ENCODE data around the gene ADSS2.
"Not testable (repeated sequence)": the region's sequence is repeated elsewhere in the genome, so short reads cannot be mapped to it uniquely, and the experiment has no call there.

Gene ADSS2

GRCh38 chr1:244376126-244376525 is 75.6 kb downstream of the ADSS2 start:
- H3K27me3 ChIP-seq (ENCODE audit: insufficient read depth, low read depth): no peaks in the 10 kb centered on the region
- no peaks in the 10 kb centered on the region for H4K20me1 ChIP-seq (ENCODE audit: insufficient read depth)

GRCh38 chr1:244375051-244375450 is 76.7 kb downstream of the ADSS2 start:
- Histone ChIP-seq H3K4me1 (ENCODE audit: low read depth, poor library complexity, severe bottlenecking) (no peaks in the 10 kb centered on the region), H3K27ac (no peak overlapping the region), H3K27me3 (ENCODE audit: insufficient read depth, low read depth) (no peaks in the 10 kb centered on the region), H3K4me3 (IDR thresholded peaks at IDR 0.05; ENCODE audit: insufficient read depth, low read depth, low read length) (no peak overlapping the region), H2AFZ (ENCODE audit: low read depth) (no peak overlapping the region), H3K36me3 (ENCODE audit: insufficient read depth) (no peaks in the 10 kb centered on the region), H3K9ac (no peak overlapping the region), H4K20me1 (ENCODE audit: insufficient read depth) (no peaks in the 10 kb centered on the region), H3K4me2 (no peak overlapping the region), H3K79me2 (ENCODE audit: insufficient read depth, low read depth) (no peaks in the 10 kb centered on the region)
- TF ChIP-seq, protein P1, sequence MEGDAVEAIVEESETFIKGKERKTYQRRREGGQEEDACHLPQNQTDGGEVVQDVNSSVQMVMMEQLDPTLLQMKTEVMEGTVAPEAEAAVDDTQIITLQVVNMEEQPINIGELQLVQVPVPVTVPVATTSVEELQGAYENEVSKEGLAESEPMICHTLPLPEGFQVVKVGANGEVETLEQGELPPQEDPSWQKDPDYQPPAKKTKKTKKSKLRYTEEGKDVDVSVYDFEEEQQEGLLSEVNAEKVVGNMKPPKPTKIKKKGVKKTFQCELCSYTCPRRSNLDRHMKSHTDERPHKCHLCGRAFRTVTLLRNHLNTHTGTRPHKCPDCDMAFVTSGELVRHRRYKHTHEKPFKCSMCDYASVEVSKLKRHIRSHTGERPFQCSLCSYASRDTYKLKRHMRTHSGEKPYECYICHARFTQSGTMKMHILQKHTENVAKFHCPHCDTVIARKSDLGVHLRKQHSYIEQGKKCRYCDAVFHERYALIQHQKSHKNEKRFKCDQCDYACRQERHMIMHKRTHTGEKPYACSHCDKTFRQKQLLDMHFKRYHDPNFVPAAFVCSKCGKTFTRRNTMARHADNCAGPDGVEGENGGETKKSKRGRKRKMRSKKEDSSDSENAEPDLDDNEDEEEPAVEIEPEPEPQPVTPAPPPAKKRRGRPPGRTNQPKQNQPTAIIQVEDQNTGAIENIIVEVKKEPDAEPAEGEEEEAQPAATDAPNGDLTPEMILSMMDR (conservative IDR thresholded peaks at IDR 0.05; ENCODE audit: low read depth, low read length): no peak

More at GRCh38 chr1:244376126-244376525, 75.6 kb downstream of the ADSS2 start:
- Histone ChIP-seq H3K36me3 (ENCODE audit: insufficient read depth) (no peaks in the 10 kb centered on the region), H3K4me1 (ENCODE audit: low read depth, poor library complexity, severe bottlenecking) (no peaks in the 10 kb centered on the region), H3K79me2 (ENCODE audit: insufficient read depth, low read depth) (no peaks in the 10 kb centered on the region), H3K4me3 (IDR thresholded peaks at IDR 0.05; ENCODE audit: insufficient read depth, low read depth, low read length) (no peak overlapping the region), H3K27ac (no peak overlapping the region), H3K4me2 (no peak overlapping the region), H2AFZ (ENCODE audit: low read depth) (no peak overlapping the region), H3K9ac (no peak overlapping the region)
- TF ChIP-seq, protein P1 (conservative IDR thresholded peaks at IDR 0.05; ENCODE audit: low read depth, low read length): no peak

GRCh38 chr1:244374484-244374883 is 77.2 kb downstream of the ADSS2 start:
- not testable (repeated sequence) for H3K4me1 ChIP-seq (ENCODE audit: low read depth, poor library complexity, severe bottlenecking); H3K79me2 ChIP-seq (ENCODE audit: insufficient read depth, low read depth); H3K4me3 ChIP-seq (IDR thresholded peaks at IDR 0.05; ENCODE audit: insufficient read depth, low read depth, low read length); H2AFZ ChIP-seq (ENCODE audit: low read depth); H3K36me3 ChIP-seq (ENCODE audit: insufficient read depth); H3K27me3 ChIP-seq (ENCODE audit: insufficient read depth, low read depth); H4K20me1 ChIP-seq (ENCODE audit: insufficient read depth); H3K27ac ChIP-seq; H3K4me2 ChIP-seq; H3K9ac ChIP-seq

DNA sequence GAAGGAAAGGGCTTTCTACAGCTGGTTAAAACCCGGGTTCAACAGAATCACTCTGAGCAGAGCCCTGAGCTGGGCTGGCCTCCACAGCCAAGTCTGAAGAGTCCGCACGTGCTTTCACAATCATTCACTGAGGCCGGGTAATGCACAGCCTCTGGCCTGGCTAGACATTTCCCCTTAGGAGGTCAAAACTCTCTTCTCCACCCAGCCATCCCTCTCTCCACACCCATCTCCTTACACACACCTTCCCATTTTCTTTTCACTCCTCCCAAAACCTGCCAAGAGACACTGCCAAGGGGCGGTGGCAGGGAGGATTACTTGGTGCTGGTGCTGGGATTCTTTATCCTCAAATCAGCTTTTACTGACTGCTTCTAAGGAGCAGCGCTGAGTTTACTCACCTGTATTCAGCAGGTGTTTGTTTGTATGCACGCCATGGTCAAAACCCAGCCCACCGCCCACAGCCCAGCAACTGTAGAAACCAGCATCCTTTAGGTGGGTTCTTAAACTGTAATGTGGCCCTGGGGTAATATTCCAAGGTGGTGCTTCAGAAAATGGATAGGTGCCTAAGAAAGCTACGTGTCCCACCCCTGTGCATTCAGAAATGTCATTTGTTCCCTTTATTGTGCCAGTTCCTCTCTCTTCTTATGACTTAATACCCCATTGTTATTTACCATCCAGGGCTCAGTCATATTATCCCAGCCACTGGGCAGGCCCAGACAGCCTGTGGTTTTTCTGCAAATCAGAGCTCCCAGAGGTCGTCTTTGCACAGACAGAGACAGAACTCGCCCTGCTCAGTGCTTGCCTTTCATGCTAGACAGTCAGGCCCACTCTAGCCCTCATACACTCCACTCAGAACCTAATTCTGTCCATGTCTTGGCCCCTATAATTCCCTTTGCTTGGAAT is 80.2 kb downstream of the ADSS2 start:
- no peaks in the 10 kb centered on the region for H3K36me3 ChIP-seq (ENCODE audit: insufficient read depth)
- H3K4me3 ChIP-seq (IDR thresholded peaks at IDR 0.05; ENCODE audit: insufficient read depth, low read depth, low read length): no peak overlapping the region
- H2AFZ ChIP-seq (ENCODE audit: low read depth): no peak overlapping the region
- no peaks in the 10 kb centered on the region for H4K20me1 ChIP-seq (ENCODE audit: insufficient read depth)
- H3K27ac ChIP-seq: no peak overlapping the region
- H3K79me2 ChIP-seq (ENCODE audit: insufficient read depth, low read depth): no peaks in the 10 kb centered on the region
- TF ChIP-seq, protein P1 (conservative IDR thresholded peaks at IDR 0.05; ENCODE audit: low read depth, low read length): no peak
- H3K27me3 ChIP-seq (ENCODE audit: insufficient read depth, low read depth): no peaks in the 10 kb centered on the region
- no peak overlapping the region for H3K4me2 ChIP-seq
- no peak overlapping the region for H3K9ac ChIP-seq
- H3K4me1 ChIP-seq (ENCODE audit: low read depth, poor library complexity, severe bottlenecking): no peaks in the 10 kb centered on the region

DNA sequence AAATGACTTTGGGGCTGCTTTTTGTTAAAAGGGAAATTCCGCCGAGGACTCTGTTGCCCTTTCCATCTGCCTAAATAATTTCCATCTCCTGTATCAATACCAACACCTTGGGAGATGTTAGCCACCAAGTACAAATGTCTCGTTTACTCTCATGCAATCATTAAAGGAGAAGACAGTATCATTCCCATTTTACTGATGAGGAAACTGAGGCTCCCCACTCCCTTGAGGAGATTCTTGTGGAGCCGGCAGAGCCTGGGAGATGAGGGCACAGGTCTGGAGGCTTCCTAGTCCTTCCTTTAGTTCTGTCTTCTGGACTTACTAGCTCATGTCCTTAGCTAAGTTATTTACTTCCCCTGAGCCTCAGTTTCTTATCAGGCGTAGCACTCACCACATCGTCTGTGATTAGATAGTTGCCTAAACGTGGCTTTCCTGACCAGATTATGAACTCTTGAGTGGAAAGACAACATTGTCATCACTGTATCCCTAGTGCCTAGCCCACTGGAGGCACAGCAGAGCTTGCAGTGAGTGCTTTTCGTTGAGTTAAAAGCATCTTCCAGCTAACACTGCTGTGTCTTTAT is 81.6 kb downstream of the ADSS2 start:
- Histone ChIP-seq H3K79me2 (ENCODE audit: insufficient read depth, low read depth) (no peaks in the 10 kb centered on the region), H3K36me3 (ENCODE audit: insufficient read depth) (no peaks in the 10 kb centered on the region), H2AFZ (ENCODE audit: low read depth) (no peak overlapping the region)

More for the DNA sequence above, 81.6 kb downstream of the ADSS2 start:
- no peaks in the 10 kb centered on the region for H4K20me1 ChIP-seq (ENCODE audit: insufficient read depth)
- H3K27me3 ChIP-seq (ENCODE audit: insufficient read depth, low read depth): no peaks in the 10 kb centered on the region
- no peak overlapping the region for H3K4me2 ChIP-seq
- no peak overlapping the region for H3K9ac ChIP-seq
- TF ChIP-seq, protein P1 (conservative IDR thresholded peaks at IDR 0.05; ENCODE audit: low read depth, low read length): no peak
- H3K4me1 ChIP-seq (ENCODE audit: low read depth, poor library complexity, severe bottlenecking): no peaks in the 10 kb centered on the region
- H3K27ac ChIP-seq: no peak overlapping the region
- no peak overlapping the region for H3K4me3 ChIP-seq (IDR thresholded peaks at IDR 0.05; ENCODE audit: insufficient read depth, low read depth, low read length)

All from KMS-11 (cell line).